Activated CD8-positive, alpha-beta memory T cell treated with anti-CD3 and anti-CD28 coated beads for 1 hour (primary cell): ENCODE measurements around the gene EFL1.
A peak's percentile ranks its signal among the peaks of the same experiment; 100 is the strongest.
"Not testable (repeated sequence)": the region's sequence is repeated elsewhere in the genome, so short reads cannot be mapped to it uniquely, and the experiment has no call there.

ENCODE experiments used
- DNase-seq, 2 donors: peaks; one replicate each; pipeline ENCODE4 v3.0.0-alpha.2; 2020; ENCODE audit warnings: low read depth in 1 of 2; ENCODE audit errors: extremely low read depth in 1 of 2

EFL1 gene

GRCh38 chr15:82262422-82263026, at the start of gene EFL1, which contains the start of gene SAXO2:
EFL1 (minus strand) TSS chr15:82262734; CDS start chr15:82261778, 956 bp downstream.
SAXO2 (plus strand) TSS chr15:82262818; CDS start chr15:82262880, 62 bp downstream.
- DNase-seq, result peak; percentile 66 to 86

GRCh38 chr15:82311321-82311720, 48.8 kb upstream of the EFL1 start:
- DNase-seq, result not testable (repeated sequence)

- DNase-seq, result no peak
These were observed 47.3 kb upstream of the EFL1 start for GRCh38 chr15:82309802-82310201.

GRCh38 chr15:82307714-82308081, 45.2 kb upstream of the EFL1 start:
- DNase-seq, result no peak

GRCh38 chr15:82306791-82307713, 44.5 kb upstream of the EFL1 start:
- DNase-seq, result no peak

GRCh38 chr15:82305621-82306048, 43.1 kb upstream of the EFL1 start:
- no peak for DNase-seq

GRCh38 chr15:82304778-82305090, 42.2 kb upstream of the EFL1 start:
- no peak for DNase-seq

GRCh38 chr15:82303956-82304777, 41.6 kb upstream of the EFL1 start:
- DNase-seq, result no peak

- no peak for DNase-seq
These were observed 38.9 kb upstream of the EFL1 start for GRCh38 chr15:82301296-82302016.

GRCh38 chr15:82300883-82301282, 38.3 kb upstream of the EFL1 start:
- DNase-seq, result no peak

- not testable (repeated sequence) for DNase-seq
These were observed 37.8 kb upstream of the EFL1 start for GRCh38 chr15:82300326-82300725.

GRCh38 chr15:82299511-82299914, 37.0 kb upstream of the EFL1 start:
- DNase-seq, result not testable (repeated sequence)

GRCh38 chr15:82298520-82298919, 36.0 kb upstream of the EFL1 start:
- peak; percentile 11 to 30 for DNase-seq

GRCh38 chr15:82298032-82298431, 35.5 kb upstream of the EFL1 start:
- no peak for DNase-seq

- DNase-seq, result no peak
These were observed 35.0 kb upstream of the EFL1 start for GRCh38 chr15:82297546-82297945.

GRCh38 chr15:82294061-82294690, 31.6 kb upstream of the EFL1 start:
- DNase-seq, result no peak

- no peak for DNase-seq
These were observed 29.7 kb upstream of the EFL1 start for GRCh38 chr15:82292271-82292670.

- not testable (repeated sequence) for DNase-seq
These were observed 25.7 kb upstream of the EFL1 start for GRCh38 chr15:82288202-82288601.

- not testable (repeated sequence) for DNase-seq
These were observed 23.9 kb upstream of the EFL1 start for GRCh38 chr15:82286475-82286874.

- not testable (repeated sequence) for DNase-seq
These were observed 21.8 kb upstream of the EFL1 start for GRCh38 chr15:82284381-82284780.
